AG04450 (cell line): ENCODE data around the gene SLC24A4. TPM values are rescaled to one million over a fixed set of nuclear protein-coding genes. Genes with fewer than 3 reads are reported as not detected.
A peak's percentile ranks its signal among the peaks of the same experiment; 100 is the strongest.

Source experiments
- CTCF ChIA-PET: fragments of 300-600, 350-600 bp; formaldehyde crosslinking; extraction: SDS; loops from one replicate; lab custom pipeline; 2022; ENCODE audit warnings: antibody characterized with exemption, inconsistent platforms; lab: Charles Lee
- POLR2A ChIA-PET: fragments of 350-600 bp; formaldehyde crosslinking; extraction: SDS; loops from one replicate; lab custom pipeline; 2021; ENCODE audit warnings: antibody characterized with exemption, inconsistent platforms; lab: Yijun Ruan, JAX
- DNase-seq: peaks from one replicate; pipeline ENCODE4 v3.0.0-alpha.2; 2011; ENCODE audit warnings: low read depth, low spot score
- H3K27ac ChIP-seq: one replicate; pipeline ENCODE4 v1.5.1; 2012; ENCODE audit warnings: low read depth, low read length, control low read depth
- H3K27me3 ChIP-seq: one replicate; pipeline ENCODE4 v1.6.0; 2012; ENCODE audit warnings: low read length; ENCODE audit not compliant: control insufficient read depth, insufficient read depth
- H3K4me3 ChIP-seq: 2 replicates; pipeline ENCODE4 v1.5.1; 2011; ENCODE audit warnings: mild to moderate bottlenecking, low read depth, low read length, control low read depth
- H3K9me3 ChIP-seq: 2 replicates; pipeline ENCODE4 v1.5.1; 2012; ENCODE audit warnings: low read length; ENCODE audit not compliant: control insufficient read depth, insufficient read depth
- CTCF ChIP-seq: IDR thresholded peaks from 2 replicates; pipeline ENCODE4 v1.5.1; 2011; ENCODE audit warnings: low read depth, low read length, control low read depth, inconsistent platforms
- polyA plus RNA-seq: library from polyadenylated mRNA; depleted of rRNA; stranded (reverse); fragments of >200 nt; gene quantifications from 2 replicates; pipeline ENCODE4 v1.2.3, GENCODE V29; 2011

Gene SLC24A4
- polyA plus RNA-seq, 1 experiment: not detected

- H3K9me3 ChIP-seq: no peaks in the 10 kb centered on the region
- ChIA-PET POLR2A (no interaction called here), CTCF (no interaction called here)
- H3K4me3 ChIP-seq: no peak overlapping the region
- TF ChIP-seq CTCF: no peak
- H3K27me3 ChIP-seq: peaks cover 62% of the 10 kb centered on the region
- H3K27ac ChIP-seq: no peak overlapping the region
- DNase-seq: no peak
Observed at GRCh38 chr14:92323916-92324818, 1.2 kb downstream of the SLC24A4 start.

GRCh38 chr14:92325835-92326234 lies 2.9 kb downstream of the SLC24A4 start:
- H3K9me3 ChIP-seq: no peaks in the 10 kb centered on the region
- no peak for DNase-seq
- ChIA-PET CTCF (no interaction called here), POLR2A (no interaction called here)
- 0 out of 2 replicates have a peak, but pooled peaks have one; percentile 7 for TF ChIP-seq CTCF
- H3K4me3 ChIP-seq: no peak overlapping the region
- peaks cover 56% of the 10 kb centered on the region for H3K27me3 ChIP-seq
- no peak overlapping the region for H3K27ac ChIP-seq

GRCh38 chr14:92328664-92329255 lies 5.8 kb downstream of the SLC24A4 start:
- Histone ChIP-seq H3K27me3 (peaks cover 32% of the 10 kb centered on the region), H3K4me3 (no peak overlapping the region), H3K9me3 (no peaks in the 10 kb centered on the region), H3K27ac (no peak overlapping the region)
- TF ChIP-seq CTCF: no peak
- DNase-seq: no peak
- ChIA-PET POLR2A (no interaction called here), CTCF (no interaction called here)

- Histone ChIP-seq H3K4me3 (no peak overlapping the region), H3K9me3 (no peaks in the 10 kb centered on the region), H3K27ac (no peak overlapping the region), H3K27me3 (peaks cover 9% of the 10 kb centered on the region)
- TF ChIP-seq CTCF: no peak
- CTCF ChIA-PET: no interaction called here
- DNase-seq: no peak
- POLR2A ChIA-PET: no interaction called here
Observed at GRCh38 chr14:92334050-92334449, 11.1 kb downstream of the SLC24A4 start.

- Histone ChIP-seq H3K4me3 (no peak overlapping the region), H3K27me3 (peaks cover 10% of the 10 kb centered on the region), H3K27ac (no peak overlapping the region), H3K9me3 (no peaks in the 10 kb centered on the region)
- no peak for TF ChIP-seq CTCF
- no peak for DNase-seq
- ChIA-PET POLR2A (no interaction called here), CTCF (no interaction called here)
Observed at GRCh38 chr14:92336363-92336762, 13.4 kb downstream of the SLC24A4 start.
